ENCODE data around the gene GOLGA6D. TPM values are rescaled to one million over a fixed set of nuclear protein-coding genes. Genes with fewer than 3 reads are reported as not detected.
"Not testable (repeated sequence)": the region's sequence is repeated elsewhere in the genome, so short reads cannot be mapped to it uniquely, and the experiment has no call there.

GOLGA6D gene
- total RNA-seq, 3 donors from 2014 or later (not counting 1 experiment from before 2014, with no cell fraction given), result not detected

GRCh38 chr15:75293660-75294059 lies 11.0 kb downstream of the GOLGA6D start:
- not testable (repeated sequence) for H3K4me3 Mint-ChIP-seq, H3K36me3 Mint-ChIP-seq
- 100% methylated on average over 4 of the region's 18 CpGs for WGBS (ENCODE audit: insufficient coverage)

GRCh38 chr15:75298541-75299310 lies 16.1 kb downstream of the GOLGA6D start:
- H3K4me1 Mint-ChIP-seq; H3K36me3 ChIP-seq (ENCODE audit: control insufficient read depth, insufficient read depth, low read length); H3K27ac Mint-ChIP-seq; H3K9me3 ChIP-seq (ENCODE audit: control insufficient read depth, insufficient read depth, low read length); H3K9me3 Mint-ChIP-seq; H3K27me3 Mint-ChIP-seq (ENCODE audit: low read depth in 2 of 2); H3K36me3 Mint-ChIP-seq; intact Hi-C loops (cut with micrococcal nuclease); DNase-seq; H3K4me3 Mint-ChIP-seq; H3K27ac ChIP-seq (ENCODE audit: low read length); H3K4me1 ChIP-seq (ENCODE audit: control insufficient read depth, insufficient read depth, low read length); H3K27me3 ChIP-seq (ENCODE audit: control insufficient read depth, insufficient read depth, low read length); H3K4me3 ChIP-seq (ENCODE audit: low read length): not testable (repeated sequence)
- WGBS (ENCODE audit: insufficient coverage), result 30% methylated on average over 3 of the region's 13 CpGs
- peak; percentile 91 to 92 (median 91) for ATAC-seq

More at GRCh38 chr15:75293660-75294059, 11.0 kb downstream of the GOLGA6D start:
- H3K4me3 ChIP-seq (ENCODE audit: low read length); ATAC-seq; H3K27ac ChIP-seq (ENCODE audit: low read length); intact Hi-C loops (cut with micrococcal nuclease); H3K27ac Mint-ChIP-seq; DNase-seq; H3K4me1 ChIP-seq (ENCODE audit: control insufficient read depth, insufficient read depth, low read length); H3K27me3 Mint-ChIP-seq (ENCODE audit: low read depth in 2 of 2); H3K36me3 ChIP-seq (ENCODE audit: control insufficient read depth, insufficient read depth, low read length); H3K4me1 Mint-ChIP-seq; H3K9me3 ChIP-seq (ENCODE audit: control insufficient read depth, insufficient read depth, low read length); H3K27me3 ChIP-seq (ENCODE audit: control insufficient read depth, insufficient read depth, low read length); H3K9me3 Mint-ChIP-seq: not testable (repeated sequence)

GRCh38 chr15:75299311-75299688 lies 16.7 kb downstream of the GOLGA6D start:
- H3K36me3 Mint-ChIP-seq; H3K4me3 ChIP-seq (ENCODE audit: low read length); H3K4me3 Mint-ChIP-seq; H3K27me3 Mint-ChIP-seq (ENCODE audit: low read depth in 2 of 2); H3K27me3 ChIP-seq (ENCODE audit: control insufficient read depth, insufficient read depth, low read length); intact Hi-C loops (cut with micrococcal nuclease); H3K27ac Mint-ChIP-seq; H3K9me3 ChIP-seq (ENCODE audit: control insufficient read depth, insufficient read depth, low read length); H3K27ac ChIP-seq (ENCODE audit: low read length); H3K9me3 Mint-ChIP-seq; H3K4me1 Mint-ChIP-seq; H3K36me3 ChIP-seq (ENCODE audit: control insufficient read depth, insufficient read depth, low read length); H3K4me1 ChIP-seq (ENCODE audit: control insufficient read depth, insufficient read depth, low read length): not testable (repeated sequence)
- peak; percentile 53 for TF ChIP-seq CTCF (IDR thresholded peaks at IDR 0.05)
- WGBS (ENCODE audit: insufficient coverage), result 3% methylated on average over 3 of the region's 6 CpGs
- ATAC-seq (peak; percentile 93 to 96 (median 96)), DNase-seq (peak; percentile 39 to 59)

GRCh38 chr15:75300026-75300425 lies 17.4 kb downstream of the GOLGA6D start:
- H3K9me3 Mint-ChIP-seq; H3K4me1 Mint-ChIP-seq; DNase-seq; H3K27ac ChIP-seq (ENCODE audit: low read length); H3K4me3 ChIP-seq (ENCODE audit: low read length); H3K27me3 ChIP-seq (ENCODE audit: control insufficient read depth, insufficient read depth, low read length); intact Hi-C loops (cut with micrococcal nuclease); ATAC-seq; H3K36me3 Mint-ChIP-seq; H3K9me3 ChIP-seq (ENCODE audit: control insufficient read depth, insufficient read depth, low read length); H3K4me3 Mint-ChIP-seq; H3K36me3 ChIP-seq (ENCODE audit: control insufficient read depth, insufficient read depth, low read length); H3K4me1 ChIP-seq (ENCODE audit: control insufficient read depth, insufficient read depth, low read length): not testable (repeated sequence)
- H3K27me3 Mint-ChIP-seq (ENCODE audit: low read depth in 2 of 2), result peaks cover 11 to 17% of the 10 kb centered on the region in 2 donors
- 71% methylated on average over 5 of the region's 6 CpGs for WGBS (ENCODE audit: insufficient coverage)
- H3K27ac Mint-ChIP-seq, result peak overlapping the region in 1 of 2 donors; percentile 56

GRCh38 chr15:75302318-75302717 lies 19.7 kb downstream of the GOLGA6D start:
- H3K9me3 ChIP-seq (ENCODE audit: control insufficient read depth, insufficient read depth, low read length), result no peaks in the 10 kb centered on the region
- H3K4me3 ChIP-seq (ENCODE audit: low read length), result no peak overlapping the region
- H3K9me3 Mint-ChIP-seq, result no peaks in the 10 kb centered on the region
- ATAC-seq (no peak), DNase-seq (no peak)
- TF ChIP-seq CTCF (IDR thresholded peaks at IDR 0.05), result no peak
- no peaks in the 10 kb centered on the region for H3K4me1 ChIP-seq (ENCODE audit: control insufficient read depth, insufficient read depth, low read length)
- intact Hi-C loops (cut with micrococcal nuclease), result no loop called here
- H3K4me3 Mint-ChIP-seq, result no peak overlapping the region
- WGBS (ENCODE audit: insufficient coverage), result 89% methylated on average over 9 of the region's 9 CpGs
- H3K4me1 Mint-ChIP-seq, result no peaks in the 10 kb centered on the region
- H3K27me3 ChIP-seq (ENCODE audit: control insufficient read depth, insufficient read depth, low read length), result no peaks in the 10 kb centered on the region
- H3K36me3 Mint-ChIP-seq, result no peaks in the 10 kb centered on the region
- H3K27ac ChIP-seq (ENCODE audit: low read length), result no peak overlapping the region
- peaks cover 31 to 37% of the 10 kb centered on the region in 2 donors for H3K27me3 Mint-ChIP-seq (ENCODE audit: low read depth in 2 of 2)
- H3K36me3 ChIP-seq (ENCODE audit: control insufficient read depth, insufficient read depth, low read length), result no peaks in the 10 kb centered on the region
- no peak overlapping the region for H3K27ac Mint-ChIP-seq

GRCh38 chr15:75302753-75303152 lies 20.1 kb downstream of the GOLGA6D start:
- intact Hi-C loops (cut with micrococcal nuclease); H3K9me3 Mint-ChIP-seq; ATAC-seq; H3K4me3 Mint-ChIP-seq; H3K4me1 Mint-ChIP-seq; H3K27ac ChIP-seq (ENCODE audit: low read length); H3K27ac Mint-ChIP-seq; H3K27me3 ChIP-seq (ENCODE audit: control insufficient read depth, insufficient read depth, low read length); H3K36me3 ChIP-seq (ENCODE audit: control insufficient read depth, insufficient read depth, low read length); H3K4me3 ChIP-seq (ENCODE audit: low read length); DNase-seq; H3K4me1 ChIP-seq (ENCODE audit: control insufficient read depth, insufficient read depth, low read length); H3K36me3 Mint-ChIP-seq; H3K9me3 ChIP-seq (ENCODE audit: control insufficient read depth, insufficient read depth, low read length): not testable (repeated sequence)
- peaks cover 35 to 37% of the 10 kb centered on the region in 2 donors for H3K27me3 Mint-ChIP-seq (ENCODE audit: low read depth in 2 of 2)
- WGBS (ENCODE audit: insufficient coverage), result 98% methylated on average over 4 of the region's 4 CpGs

All from natural killer cell (primary cell).